Stimulated activated CD8-positive, alpha-beta memory T cell treated with anti-CD3 and anti-CD28 coated beads, Interleukin-2, amount 100 ng/mL, for 48 hours (primary cell): Measurements from ENCODE around the gene CHRNE.

Experiments
- DNase-seq, 2 donors: peaks; one replicate each; pipeline ENCODE4 v3.0.0-alpha.2; 2020; ENCODE audit warnings: low read depth in 2 of 2

The CHRNE gene

GRCh38 chr17:4854111-4854681 lies 48.7 kb downstream of the CHRNE start:
- no peak for DNase-seq

- no peak for DNase-seq
These were observed 49.7 kb downstream of the CHRNE start for GRCh38 chr17:4853208-4853671.

- DNase-seq: no peak
These were observed 50.2 kb downstream of the CHRNE start for GRCh38 chr17:4852567-4853207.

- no peak for DNase-seq
These were observed 51.8 kb downstream of the CHRNE start for GRCh38 chr17:4851084-4851483.

- DNase-seq: no peak
These were observed 52.7 kb downstream of the CHRNE start for GRCh38 chr17:4850246-4850645.

GRCh38 chr17:4849011-4849536 lies 53.8 kb downstream of the CHRNE start:
- no peak for DNase-seq
